HTR-8/SVneo (cell line): ENCODE measurements around the gene TMEM182.

Experiments used
- DNase-seq: peaks from one replicate; pipeline ENCODE4 v3.0.0; 2011; ENCODE audit warnings: low spot score, mixed read lengths; ENCODE audit not compliant: insufficient read length
- FAIRE-seq: peaks from 2 replicates; lab custom pipeline; 2011; peaks lifted over from hg19 to GRCh38; lab: Jason Lieb, UNC

Gene TMEM182

GRCh38 chr2:102797486-102797885, 35.7 kb downstream of the TMEM182 start:
- DNase-seq (no peak), FAIRE-seq (no peak)

- DNase-seq (no peak), FAIRE-seq (no peak)
These were observed 36.4 kb downstream of the TMEM182 start for GRCh38 chr2:102798181-102798580.

GRCh38 chr2:102801098-102801718, 39.4 kb downstream of the TMEM182 start:
- DNase-seq = no peak
- no peak for FAIRE-seq

- DNase-seq = no peak
- FAIRE-seq = no peak
These were observed 40.2 kb downstream of the TMEM182 start for GRCh38 chr2:102801858-102802699.

GRCh38 chr2:102803041-102803896, 41.4 kb downstream of the TMEM182 start:
- no peak for DNase-seq
- FAIRE-seq = no peak

GRCh38 chr2:102803897-102804217, 42.0 kb downstream of the TMEM182 start:
- FAIRE-seq = no peak

GRCh38 chr2:102806250-102806837, 44.5 kb downstream of the TMEM182 start:
- DNase-seq = peak; percentile 44
- FAIRE-seq = no peak

More at GRCh38 chr2:102803897-102804217, 42.0 kb downstream of the TMEM182 start:
- DNase-seq = no peak

GRCh38 chr2:102809291-102810189, 47.7 kb downstream of the TMEM182 start:
- FAIRE-seq (no peak), DNase-seq (no peak)

GRCh38 chr2:102815285-102815684, 53.5 kb downstream of the TMEM182 start:
- no peak for DNase-seq
- FAIRE-seq = no peak

- no peak for FAIRE-seq
These were observed 65.1 kb downstream of the TMEM182 start for GRCh38 chr2:102826904-102827303.

GRCh38 chr2:102832789-102833188, 71.0 kb downstream of the TMEM182 start:
- DNase-seq = no peak
- FAIRE-seq = no peak

More at GRCh38 chr2:102826904-102827303, 65.1 kb downstream of the TMEM182 start:
- no peak for DNase-seq

GRCh38 chr2:102834523-102835273, 72.9 kb downstream of the TMEM182 start:
- DNase-seq (no peak), FAIRE-seq (no peak)

- DNase-seq (no peak), FAIRE-seq (no peak)
These were observed 75.9 kb downstream of the TMEM182 start for GRCh38 chr2:102837626-102838198.

- FAIRE-seq (no peak), DNase-seq (peak; percentile 17)
These were observed 78.0 kb downstream of the TMEM182 start for GRCh38 chr2:102839668-102840388.

- FAIRE-seq = no peak
- DNase-seq = peak; percentile 30
These were observed 79.4 kb downstream of the TMEM182 start for GRCh38 chr2:102841107-102841840.

GRCh38 chr2:102843764-102844443, 82.1 kb downstream of the TMEM182 start:
- DNase-seq (no peak), FAIRE-seq (no peak)
